GM12872 (cell line): ENCODE measurements around the gene MRE11.

Experiments
- CTCF ChIP-seq: IDR thresholded peaks from 3 replicates; pipeline ENCODE4 v1.5.1; 2011; ENCODE audit warnings: low read depth, mild to moderate bottlenecking, low read length, moderate library complexity; ENCODE audit not compliant: insufficient read depth

Gene MRE11

GRCh38 chr11:94417386-94417987 is 76.2 kb downstream of the MRE11 start:
- TF ChIP-seq CTCF, result 0 out of 3 replicates have a peak, but pooled peaks have one; percentile 14

- no peak for TF ChIP-seq CTCF
These were observed 88.4 kb downstream of the MRE11 start for GRCh38 chr11:94405062-94405833.

GRCh38 chr11:94402355-94402754 is 91.3 kb downstream of the MRE11 start:
- TF ChIP-seq CTCF, result no peak

- TF ChIP-seq CTCF, result no peak
These were observed 91.8 kb downstream of the MRE11 start for GRCh38 chr11:94401773-94402265.

GRCh38 chr11:94400839-94401772 is 92.5 kb downstream of the MRE11 start, which contains the start of gene GPR83:
Gene GPR83, minus strand, starts transcription at chr11:94401419. Its CDS starts 172 bp downstream, at chr11:94401247.
- no peak for TF ChIP-seq CTCF

- TF ChIP-seq CTCF, result no peak
These were observed 93.2 kb downstream of the MRE11 start for GRCh38 chr11:94400457-94400838.

- no peak for TF ChIP-seq CTCF
These were observed 93.6 kb downstream of the MRE11 start for GRCh38 chr11:94400050-94400449.
